Measurements from ENCODE around the gene ZBTB25.

DNA sequence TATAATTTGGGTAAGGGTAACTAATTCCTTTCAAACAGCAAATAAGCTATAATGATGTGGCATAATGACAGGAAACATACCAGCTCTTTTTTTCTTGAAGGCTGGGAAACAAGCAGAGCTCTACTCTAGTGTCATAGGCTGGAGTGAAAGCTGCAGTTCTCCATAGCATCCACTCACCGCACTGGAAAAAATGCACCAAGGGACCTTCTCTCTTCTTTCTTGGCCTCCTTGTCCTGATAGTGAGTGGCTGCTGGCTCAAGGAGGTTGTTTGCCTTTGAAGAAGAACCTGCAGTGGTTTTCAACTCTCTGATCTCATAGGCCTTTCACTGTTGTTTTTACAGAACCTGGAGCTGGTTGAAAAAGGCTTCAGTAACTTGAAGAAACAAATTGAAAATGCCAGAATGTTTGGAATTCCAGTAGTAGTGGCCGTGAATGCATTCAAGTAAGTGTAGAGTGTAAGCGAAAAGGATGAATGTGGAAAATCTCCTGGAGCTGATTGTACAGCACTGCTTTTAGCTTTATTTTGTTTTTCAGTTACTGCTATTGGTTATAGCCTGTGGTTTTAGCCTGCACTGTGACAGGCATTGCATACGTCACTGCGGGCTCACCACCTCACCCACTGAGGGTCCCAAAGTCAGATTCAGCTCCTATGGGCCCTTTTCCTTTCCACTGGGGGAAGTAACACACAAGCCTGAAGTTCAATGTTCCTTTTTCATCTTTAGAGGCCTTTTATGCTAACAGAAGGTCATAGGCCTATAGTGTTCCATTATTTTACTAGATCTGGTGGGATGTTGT lies 55.6 kb downstream of the ZBTB25 start:
- TF ChIP-seq POLR2A (IDR thresholded peaks at IDR 0.05) (no peak), EP300 (IDR thresholded peaks at IDR 0.05) (no peak), POLR2AphosphoS5 (IDR thresholded peaks at IDR 0.05) (no peak)
- TF ChIP-seq, protein P1, sequence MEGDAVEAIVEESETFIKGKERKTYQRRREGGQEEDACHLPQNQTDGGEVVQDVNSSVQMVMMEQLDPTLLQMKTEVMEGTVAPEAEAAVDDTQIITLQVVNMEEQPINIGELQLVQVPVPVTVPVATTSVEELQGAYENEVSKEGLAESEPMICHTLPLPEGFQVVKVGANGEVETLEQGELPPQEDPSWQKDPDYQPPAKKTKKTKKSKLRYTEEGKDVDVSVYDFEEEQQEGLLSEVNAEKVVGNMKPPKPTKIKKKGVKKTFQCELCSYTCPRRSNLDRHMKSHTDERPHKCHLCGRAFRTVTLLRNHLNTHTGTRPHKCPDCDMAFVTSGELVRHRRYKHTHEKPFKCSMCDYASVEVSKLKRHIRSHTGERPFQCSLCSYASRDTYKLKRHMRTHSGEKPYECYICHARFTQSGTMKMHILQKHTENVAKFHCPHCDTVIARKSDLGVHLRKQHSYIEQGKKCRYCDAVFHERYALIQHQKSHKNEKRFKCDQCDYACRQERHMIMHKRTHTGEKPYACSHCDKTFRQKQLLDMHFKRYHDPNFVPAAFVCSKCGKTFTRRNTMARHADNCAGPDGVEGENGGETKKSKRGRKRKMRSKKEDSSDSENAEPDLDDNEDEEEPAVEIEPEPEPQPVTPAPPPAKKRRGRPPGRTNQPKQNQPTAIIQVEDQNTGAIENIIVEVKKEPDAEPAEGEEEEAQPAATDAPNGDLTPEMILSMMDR (IDR thresholded peaks at IDR 0.05): no peak

Measured in sigmoid colon (tissue), 4 donors.